Keratinocyte (primary cell): Measurements from ENCODE around the gene CACNA1C.

ENCODE experiments used
- EZH2 ChIP-seq: IDR thresholded peaks from one replicate; pipeline ENCODE4 v1.6.1; 2012; ENCODE audit warnings: inconsistent platforms, mild to moderate bottlenecking, low read length, moderate library complexity
- TF ChIP-seq, protein P1 (sequence below), 3 experiments: IDR thresholded peaks in 1 of 3; conservative IDR thresholded peaks in 1 of 3; optimal IDR thresholded peaks in 1 of 3; 2 replicates in 2 of 3; 3 replicates in 1 of 3; pipeline versions ENCODE3 to v1.5.1; 2011; ENCODE audit warnings: low read length in 3 of 3, mild to moderate bottlenecking in 3 of 3, moderate library complexity in 2 of 3, control low read depth in 1 of 3, inconsistent platforms in 1 of 3; ENCODE audit not compliant: insufficient read depth in 2 of 3; ENCODE audit errors: extremely low read depth in 1 of 3

DNA sequence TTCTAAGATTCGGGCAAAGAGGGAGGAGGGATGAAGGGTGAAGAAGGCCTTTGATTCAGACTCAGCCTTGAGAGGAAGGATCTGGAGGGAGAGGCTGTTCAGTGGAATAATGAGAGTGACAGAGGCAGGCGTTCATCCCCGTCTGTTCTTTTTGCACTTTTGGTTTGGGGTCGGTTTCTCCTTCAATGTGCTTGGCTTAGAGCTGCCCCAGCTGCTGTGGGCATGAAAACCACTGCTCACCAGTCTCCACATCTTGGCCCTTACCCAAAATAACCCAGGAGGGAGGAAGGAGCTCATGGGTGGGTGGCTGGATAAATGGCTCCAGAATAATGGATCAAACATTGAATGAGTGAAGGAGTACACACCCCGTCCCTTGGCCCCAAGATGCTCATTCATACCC, 480.2 kb downstream of the CACNA1C start:
- TF ChIP-seq, protein P1, sequence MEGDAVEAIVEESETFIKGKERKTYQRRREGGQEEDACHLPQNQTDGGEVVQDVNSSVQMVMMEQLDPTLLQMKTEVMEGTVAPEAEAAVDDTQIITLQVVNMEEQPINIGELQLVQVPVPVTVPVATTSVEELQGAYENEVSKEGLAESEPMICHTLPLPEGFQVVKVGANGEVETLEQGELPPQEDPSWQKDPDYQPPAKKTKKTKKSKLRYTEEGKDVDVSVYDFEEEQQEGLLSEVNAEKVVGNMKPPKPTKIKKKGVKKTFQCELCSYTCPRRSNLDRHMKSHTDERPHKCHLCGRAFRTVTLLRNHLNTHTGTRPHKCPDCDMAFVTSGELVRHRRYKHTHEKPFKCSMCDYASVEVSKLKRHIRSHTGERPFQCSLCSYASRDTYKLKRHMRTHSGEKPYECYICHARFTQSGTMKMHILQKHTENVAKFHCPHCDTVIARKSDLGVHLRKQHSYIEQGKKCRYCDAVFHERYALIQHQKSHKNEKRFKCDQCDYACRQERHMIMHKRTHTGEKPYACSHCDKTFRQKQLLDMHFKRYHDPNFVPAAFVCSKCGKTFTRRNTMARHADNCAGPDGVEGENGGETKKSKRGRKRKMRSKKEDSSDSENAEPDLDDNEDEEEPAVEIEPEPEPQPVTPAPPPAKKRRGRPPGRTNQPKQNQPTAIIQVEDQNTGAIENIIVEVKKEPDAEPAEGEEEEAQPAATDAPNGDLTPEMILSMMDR (optimal IDR thresholded peaks at IDR 0.05 in 1 of 3, IDR thresholded peaks at IDR 0.05 in 1 of 3, conservative IDR thresholded peaks at IDR 0.05 in 1 of 3; ENCODE audit: extremely low read depth in 1 of 3, insufficient read depth in 2 of 3, low read length in 3 of 3), result no peak
- TF ChIP-seq EZH2, result no peak
